H9 (cell line): ENCODE results near the gene MUC15. TPM values are rescaled to one million over a fixed set of nuclear protein-coding genes. Genes with fewer than 3 reads are reported as not detected.

Experiments used
- DNase-seq: peaks from one replicate; pipeline ENCODE4 v3.0.0-alpha.2; 2017
- H2AFZ ChIP-seq: one replicate; pipeline ENCODE4 v1.6.1; 2013; ENCODE audit warnings: mild to moderate bottlenecking, low read length, control low read depth, moderate library complexity
- H2AK5ac ChIP-seq: 2 replicates; pipeline ENCODE4 v1.6.1; 2013; ENCODE audit warnings: low read length, control low read depth, mixed read lengths; ENCODE audit not compliant: insufficient read length
- H2BK120ac ChIP-seq: one replicate; pipeline ENCODE4 v1.6.1; 2013; ENCODE audit warnings: low read depth, mild to moderate bottlenecking, low read length, control low read depth, inconsistent platforms; ENCODE audit not compliant: poor library complexity, severe bottlenecking
- H2BK12ac ChIP-seq: 2 replicates; pipeline ENCODE4 v1.6.1; 2013; ENCODE audit warnings: low read length, control low read depth, mixed read lengths, low read depth; ENCODE audit not compliant: insufficient read length
- H2BK15ac ChIP-seq: 2 replicates; pipeline ENCODE4 v1.6.1; 2013; ENCODE audit warnings: low read depth, low read length, control low read depth
- H2BK20ac ChIP-seq: one replicate; pipeline ENCODE4 v1.6.1; 2013; ENCODE audit warnings: low read depth, mild to moderate bottlenecking, low read length, control low read depth, inconsistent platforms; ENCODE audit not compliant: poor library complexity, severe bottlenecking
- H2BK5ac ChIP-seq: 2 replicates; pipeline ENCODE4 v1.6.1; 2013; ENCODE audit warnings: low read length, control low read depth, mixed read lengths; ENCODE audit not compliant: insufficient read length
- H3K14ac ChIP-seq: 2 replicates; pipeline ENCODE4 v1.6.1; 2013; ENCODE audit warnings: low read length, control low read depth; ENCODE audit not compliant: insufficient read depth
- H3K18ac ChIP-seq: 2 replicates; pipeline ENCODE4 v1.6.1; 2013; ENCODE audit warnings: low read depth, mild to moderate bottlenecking, mixed read lengths, low read length, control low read depth; ENCODE audit not compliant: insufficient read length
- H3K23ac ChIP-seq: 2 replicates; pipeline ENCODE4 v1.6.1; 2013; ENCODE audit warnings: low read length, control low read depth, mixed read lengths, low read depth; ENCODE audit not compliant: insufficient read length
- H3K23me2 ChIP-seq: 2 replicates; pipeline ENCODE4 v1.6.1; 2013; ENCODE audit warnings: low read depth, mild to moderate bottlenecking, mixed read lengths, low read length, control low read depth; ENCODE audit not compliant: insufficient read length, poor library complexity, severe bottlenecking
- H3K27ac ChIP-seq: 2 replicates; pipeline ENCODE4 v1.5.1; 2013; ENCODE audit warnings: low read length, control low read depth, mixed read lengths, low read depth; ENCODE audit not compliant: insufficient read length
- H3K27me3 ChIP-seq: 2 replicates; pipeline ENCODE4 v1.6.1; 2013; ENCODE audit warnings: low read length, control low read depth, inconsistent platforms; ENCODE audit not compliant: insufficient read depth
- H3K4ac ChIP-seq: 2 replicates; pipeline ENCODE4 v1.6.1; 2013; ENCODE audit warnings: low read depth, mild to moderate bottlenecking, control low read depth, inconsistent platforms, low read length, moderate library complexity
- H3K4me1 ChIP-seq: 2 replicates; pipeline ENCODE4 v1.6.1; 2013; ENCODE audit warnings: low read length, control low read depth, inconsistent platforms; ENCODE audit not compliant: insufficient read depth
- H3K4me2 ChIP-seq: 2 replicates; pipeline ENCODE4 v1.6.1; 2013; ENCODE audit warnings: low read length, control low read depth, mixed read lengths; ENCODE audit not compliant: insufficient read length, insufficient read depth
- H3K56ac ChIP-seq: 2 replicates; pipeline ENCODE4 v1.6.1; 2013; ENCODE audit warnings: low read depth, mild to moderate bottlenecking, mixed read lengths, low read length, control low read depth; ENCODE audit not compliant: insufficient read length
- H3K79me1 ChIP-seq: 2 replicates; pipeline ENCODE4 v1.6.1; 2013; ENCODE audit warnings: low read depth, mild to moderate bottlenecking, moderate library complexity, low read length, control low read depth, inconsistent platforms; ENCODE audit not compliant: insufficient read depth, poor library complexity, severe bottlenecking
- H3K79me2 ChIP-seq: 2 replicates; pipeline ENCODE4 v1.6.1; 2013; ENCODE audit warnings: low read length, control low read depth, inconsistent platforms; ENCODE audit not compliant: insufficient read depth
- H3K9ac ChIP-seq: 2 replicates; pipeline ENCODE4 v1.6.1; 2013; ENCODE audit warnings: low read length, control low read depth, mixed read lengths; ENCODE audit not compliant: insufficient read length; ENCODE audit errors: extremely low read depth
- H3K9me3 ChIP-seq: one replicate; pipeline ENCODE4 v1.6.1; 2013; ENCODE audit warnings: low read depth, low read length, inconsistent platforms; ENCODE audit not compliant: control insufficient read depth
- H3T11ph ChIP-seq: one replicate; pipeline ENCODE4 v1.6.1; 2013; ENCODE audit warnings: mild to moderate bottlenecking, low read length, control low read depth, inconsistent platforms
- H4K20me1 ChIP-seq: one replicate; pipeline ENCODE4 v1.6.1; 2013; ENCODE audit not compliant: control insufficient read depth, insufficient read length, insufficient read depth
- H4K5ac ChIP-seq: 2 replicates; pipeline ENCODE4 v1.6.1; 2013; ENCODE audit warnings: low read depth, mild to moderate bottlenecking, mixed read lengths, low read length, control low read depth; ENCODE audit not compliant: insufficient read length
- H4K8ac ChIP-seq: replicated peaks from 2 replicates; pipeline ENCODE4 v1.6.1; 2013; ENCODE audit warnings: low read length, control low read depth, mixed read lengths, low read depth; ENCODE audit not compliant: insufficient read length
- H4K91ac ChIP-seq: 2 replicates; pipeline ENCODE4 v1.6.1; 2013; ENCODE audit warnings: low read depth, mild to moderate bottlenecking, moderate library complexity, mixed read lengths, low read length, control low read depth; ENCODE audit not compliant: insufficient read length
- H3K27ac Mint-ChIP-seq, 3 experiments: 2 replicates in 2 of 3; 3 replicates in 1 of 3; pipeline ENCODE4 v1.8.0; 2020 to 2021; ENCODE audit warnings: mixed read lengths in 3 of 3, mild to moderate bottlenecking in 1 of 3, moderate library complexity in 1 of 3
- H3K27me3 Mint-ChIP-seq: 2 replicates; pipeline ENCODE4 v1.8.0; 2021; ENCODE audit warnings: low read depth, mild to moderate bottlenecking, moderate library complexity, mixed read lengths
- H3K36me3 Mint-ChIP-seq, 3 experiments: 2 replicates in 2 of 3; 3 replicates in 1 of 3; pipeline ENCODE4 v1.8.0; 2020 to 2021; ENCODE audit warnings: low read depth in 3 of 3, mixed read lengths in 3 of 3; ENCODE audit not compliant: insufficient read depth in 1 of 3
- H3K4me1 Mint-ChIP-seq, 2 experiments: 2 replicates each; pipeline ENCODE4 v1.8.0; 2020; ENCODE audit warnings: mixed read lengths in 2 of 2
- H3K4me3 Mint-ChIP-seq, 2 experiments: 2 replicates in 1 of 2; 3 replicates in 1 of 2; pipeline ENCODE4 v1.8.0; 2020 to 2021; ENCODE audit warnings: mild to moderate bottlenecking in 2 of 2, mixed read lengths in 2 of 2, moderate library complexity in 1 of 2
- H3K9me3 Mint-ChIP-seq, 2 experiments: 2 replicates in 1 of 2; 3 replicates in 1 of 2; pipeline ENCODE4 v1.8.0; 2020; ENCODE audit warnings: mild to moderate bottlenecking in 2 of 2, mixed read lengths in 2 of 2, moderate library complexity in 1 of 2
- WGBS: extraction: QIAGEN DNeasy Blood & Tissue Kit; methylation state at CpG from one replicate; pipeline ENCODE4 v1.1.7; 2013; ENCODE audit warnings: missing lambda C conversion rate, low lambda C conversion rate, mixed read lengths; ENCODE audit not compliant: insufficient read length; ENCODE audit errors: extremely low coverage; 5-methylcytosine and 5-hydroxymethylcytosine counted together
- total RNA-seq: library from RNA; stranded (reverse); gene quantifications from 2 replicates; pipeline ENCODE4 v1.2.1, GENCODE V29; 2021
- TF ChIP-seq, protein P1 (sequence below): fragments of 200-600 bp; sonication (generic); conservative IDR thresholded peaks from 3 replicates; pipeline ENCODE4 v1.8.0; 2021; ENCODE audit warnings: antibody characterized with exemption, mild to moderate bottlenecking

MUC15 gene
- total RNA-seq, 1 experiment from 2014 or later: not detected

DNA sequence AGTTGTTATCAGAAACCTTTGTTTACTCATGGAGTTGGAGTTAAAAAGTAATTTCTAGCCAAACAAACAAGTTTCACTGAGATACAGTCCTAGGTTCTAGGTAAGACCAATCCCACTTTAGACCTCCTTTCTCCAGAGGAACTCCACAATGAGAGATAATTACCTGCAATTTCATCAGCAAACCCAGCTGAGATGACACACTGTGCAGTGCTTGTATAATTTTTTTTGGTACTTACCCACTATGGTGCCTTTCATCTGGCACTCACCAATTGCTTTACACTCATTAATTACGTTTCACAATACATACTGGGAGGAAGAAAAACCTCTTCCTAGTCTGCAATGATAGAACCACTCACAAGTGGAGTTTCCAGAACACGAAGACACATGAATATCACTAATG lies 1.8 kb upstream of the MUC15 start:
- Histone ChIP-seq H4K8ac (no peak overlapping the region), H3K4ac (no peak overlapping the region), H2BK12ac (no peak overlapping the region), H2BK20ac (no peak overlapping the region), H3K23me2 (no peaks in the 10 kb centered on the region), H3K9me3 (no peaks in the 10 kb centered on the region), H2BK5ac (no peak overlapping the region), H2AFZ (no peak overlapping the region), H3K27ac (no peak overlapping the region), H3K56ac (no peak overlapping the region), H2BK120ac (no peak overlapping the region), H3T11ph (no peak overlapping the region), H3K79me1 (no peaks in the 10 kb centered on the region), H4K5ac (no peak overlapping the region), H3K14ac (no peak overlapping the region), H3K27me3 (no peaks in the 10 kb centered on the region), H3K4me2 (no peak overlapping the region), H3K18ac (no peak overlapping the region), H3K4me1 (no peaks in the 10 kb centered on the region; the same call in 1 of the 2 replicates), H4K91ac (no peak overlapping the region), H3K23ac (no peak overlapping the region), H3K79me2 (no peaks in the 10 kb centered on the region), H4K20me1 (no peaks in the 10 kb centered on the region), H2BK15ac (no peak overlapping the region), H3K9ac (no peak overlapping the region), H2AK5ac (no peak overlapping the region)
- Mint-ChIP-seq H3K9me3 (no peaks in the 10 kb centered on the region), H3K4me3 (no peak overlapping the region), H3K27me3 (no peaks in the 10 kb centered on the region), H3K36me3 (no peaks in the 10 kb centered on the region), H3K27ac (no peak overlapping the region), H3K4me1 (peaks cover 15 to 16% of the 10 kb centered on the region in 2 experiments)
- DNase-seq: no peak
- TF ChIP-seq, protein P1, sequence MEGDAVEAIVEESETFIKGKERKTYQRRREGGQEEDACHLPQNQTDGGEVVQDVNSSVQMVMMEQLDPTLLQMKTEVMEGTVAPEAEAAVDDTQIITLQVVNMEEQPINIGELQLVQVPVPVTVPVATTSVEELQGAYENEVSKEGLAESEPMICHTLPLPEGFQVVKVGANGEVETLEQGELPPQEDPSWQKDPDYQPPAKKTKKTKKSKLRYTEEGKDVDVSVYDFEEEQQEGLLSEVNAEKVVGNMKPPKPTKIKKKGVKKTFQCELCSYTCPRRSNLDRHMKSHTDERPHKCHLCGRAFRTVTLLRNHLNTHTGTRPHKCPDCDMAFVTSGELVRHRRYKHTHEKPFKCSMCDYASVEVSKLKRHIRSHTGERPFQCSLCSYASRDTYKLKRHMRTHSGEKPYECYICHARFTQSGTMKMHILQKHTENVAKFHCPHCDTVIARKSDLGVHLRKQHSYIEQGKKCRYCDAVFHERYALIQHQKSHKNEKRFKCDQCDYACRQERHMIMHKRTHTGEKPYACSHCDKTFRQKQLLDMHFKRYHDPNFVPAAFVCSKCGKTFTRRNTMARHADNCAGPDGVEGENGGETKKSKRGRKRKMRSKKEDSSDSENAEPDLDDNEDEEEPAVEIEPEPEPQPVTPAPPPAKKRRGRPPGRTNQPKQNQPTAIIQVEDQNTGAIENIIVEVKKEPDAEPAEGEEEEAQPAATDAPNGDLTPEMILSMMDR: no peak
- no CpG with 5 or more reads among the region's 2 CpGs for WGBS
